Type B pancreatic cell (in vitro differentiated cells): ENCODE results near the gene WNT7A. TPM values are rescaled to one million over a fixed set of nuclear protein-coding genes. Genes with fewer than 3 reads are reported as not detected.

Experiments used
- DNase-seq: peaks from one replicate; pipeline ENCODE4 v3.0.0; 2021; ENCODE audit warnings: mixed read lengths; ENCODE audit not compliant: unreplicated experiment; ENCODE audit errors: extremely low spot score
- H3K27ac Mint-ChIP-seq: 2 replicates; pipeline ENCODE4 v1.8.0; 2021; ENCODE audit warnings: mild to moderate bottlenecking, mixed read lengths
- H3K27me3 Mint-ChIP-seq: 2 replicates; pipeline ENCODE4 v1.8.0; 2021; ENCODE audit warnings: mixed read lengths
- H3K36me3 Mint-ChIP-seq: 2 replicates; pipeline ENCODE4 v1.8.0; 2021; ENCODE audit warnings: mixed read lengths
- H3K4me1 Mint-ChIP-seq: one replicate; pipeline ENCODE4 v1.8.0; 2021; ENCODE audit warnings: mixed read lengths; ENCODE audit not compliant: unreplicated experiment
- H3K4me3 Mint-ChIP-seq: 2 replicates; pipeline ENCODE4 v1.8.0; 2021; ENCODE audit warnings: mild to moderate bottlenecking, mixed read lengths
- H3K9me3 Mint-ChIP-seq: 2 replicates; pipeline ENCODE4 v1.8.0; 2021; ENCODE audit warnings: mixed read lengths
- CTCF ChIP-seq: fragments of 200-600 bp; sonication (generic); conservative IDR thresholded peaks from 2 replicates; pipeline ENCODE4 v1.5.0; 2021; ENCODE audit warnings: antibody characterized with exemption, mild to moderate bottlenecking
- total RNA-seq: library from RNA; stranded (reverse); gene quantifications from 2 replicates; pipeline ENCODE4 v1.2.1, GENCODE V29; 2021; ENCODE audit warnings: low replicate concordance

WNT7A gene
- total RNA-seq, 1 donor from 2014 or later, result 3.4 TPM

GRCh38 chr3:13772885-13773745 lies 106.8 kb downstream of the WNT7A start:
- no peaks in the 10 kb centered on the region for H3K9me3 Mint-ChIP-seq
- peaks cover 2% of the 10 kb centered on the region for H3K27me3 Mint-ChIP-seq
- no peak for TF ChIP-seq CTCF
- H3K36me3 Mint-ChIP-seq, result no peaks in the 10 kb centered on the region
- no peak overlapping the region for H3K4me3 Mint-ChIP-seq
- peak; percentile 60 for DNase-seq
- no peak overlapping the region for H3K27ac Mint-ChIP-seq
- peaks cover 10% of the 10 kb centered on the region for H3K4me1 Mint-ChIP-seq

- H3K36me3 Mint-ChIP-seq, result no peaks in the 10 kb centered on the region
- H3K9me3 Mint-ChIP-seq, result no peaks in the 10 kb centered on the region
- H3K4me1 Mint-ChIP-seq, result peaks cover 10% of the 10 kb centered on the region
- H3K27me3 Mint-ChIP-seq, result no peaks in the 10 kb centered on the region
- TF ChIP-seq CTCF, result no peak
- DNase-seq, result peak; percentile 57
- H3K4me3 Mint-ChIP-seq, result no peak overlapping the region
- H3K27ac Mint-ChIP-seq, result no peak overlapping the region
Measured at GRCh38 chr3:13772321-13772745, 107.5 kb downstream of the WNT7A start.

GRCh38 chr3:13771496-13771895 lies 108.4 kb downstream of the WNT7A start:
- Mint-ChIP-seq H3K4me3 (no peak overlapping the region), H3K9me3 (no peaks in the 10 kb centered on the region), H3K27ac (no peak overlapping the region), H3K4me1 (peaks cover 10% of the 10 kb centered on the region), H3K27me3 (no peaks in the 10 kb centered on the region), H3K36me3 (no peaks in the 10 kb centered on the region)
- no peak for TF ChIP-seq CTCF
- DNase-seq, result no peak

GRCh38 chr3:13770170-13771169 lies 109.4 kb downstream of the WNT7A start:
- peak; percentile 53 for DNase-seq
- H3K9me3 Mint-ChIP-seq, result no peaks in the 10 kb centered on the region
- H3K36me3 Mint-ChIP-seq, result no peaks in the 10 kb centered on the region

More at GRCh38 chr3:13770170-13771169, 109.4 kb downstream of the WNT7A start:
- no peaks in the 10 kb centered on the region for H3K27me3 Mint-ChIP-seq
- H3K27ac Mint-ChIP-seq, result peak overlapping the region; percentile 66
- H3K4me3 Mint-ChIP-seq, result no peak overlapping the region
- TF ChIP-seq CTCF, result no peak
- H3K4me1 Mint-ChIP-seq, result peaks cover 10% of the 10 kb centered on the region
